H9 (cell line): Measurements from ENCODE around the gene TRIO. TPM values are rescaled to one million over a fixed set of nuclear protein-coding genes. Genes with fewer than 3 reads are reported as not detected.

Experiments
- DNase-seq: peaks from one replicate; pipeline ENCODE4 v3.0.0-alpha.2; 2017
- H2AFZ ChIP-seq: one replicate; pipeline ENCODE4 v1.6.1; 2013; ENCODE audit warnings: mild to moderate bottlenecking, low read length, control low read depth, moderate library complexity
- H2AK5ac ChIP-seq: 2 replicates; pipeline ENCODE4 v1.6.1; 2013; ENCODE audit warnings: low read length, control low read depth, mixed read lengths; ENCODE audit not compliant: insufficient read length
- H2BK120ac ChIP-seq: one replicate; pipeline ENCODE4 v1.6.1; 2013; ENCODE audit warnings: low read depth, mild to moderate bottlenecking, low read length, control low read depth, inconsistent platforms; ENCODE audit not compliant: poor library complexity, severe bottlenecking
- H2BK12ac ChIP-seq: 2 replicates; pipeline ENCODE4 v1.6.1; 2013; ENCODE audit warnings: low read length, control low read depth, mixed read lengths, low read depth; ENCODE audit not compliant: insufficient read length
- H2BK15ac ChIP-seq: 2 replicates; pipeline ENCODE4 v1.6.1; 2013; ENCODE audit warnings: low read depth, low read length, control low read depth
- H2BK20ac ChIP-seq: one replicate; pipeline ENCODE4 v1.6.1; 2013; ENCODE audit warnings: low read depth, mild to moderate bottlenecking, low read length, control low read depth, inconsistent platforms; ENCODE audit not compliant: poor library complexity, severe bottlenecking
- H2BK5ac ChIP-seq: 2 replicates; pipeline ENCODE4 v1.6.1; 2013; ENCODE audit warnings: low read length, control low read depth, mixed read lengths; ENCODE audit not compliant: insufficient read length
- H3K14ac ChIP-seq: 2 replicates; pipeline ENCODE4 v1.6.1; 2013; ENCODE audit warnings: low read length, control low read depth; ENCODE audit not compliant: insufficient read depth
- H3K18ac ChIP-seq: 2 replicates; pipeline ENCODE4 v1.6.1; 2013; ENCODE audit warnings: low read depth, mild to moderate bottlenecking, mixed read lengths, low read length, control low read depth; ENCODE audit not compliant: insufficient read length
- H3K23ac ChIP-seq: 2 replicates; pipeline ENCODE4 v1.6.1; 2013; ENCODE audit warnings: low read length, control low read depth, mixed read lengths, low read depth; ENCODE audit not compliant: insufficient read length
- H3K23me2 ChIP-seq: 2 replicates; pipeline ENCODE4 v1.6.1; 2013; ENCODE audit warnings: low read depth, mild to moderate bottlenecking, mixed read lengths, low read length, control low read depth; ENCODE audit not compliant: insufficient read length, poor library complexity, severe bottlenecking
- H3K27ac ChIP-seq: 2 replicates; pipeline ENCODE4 v1.5.1; 2013; ENCODE audit warnings: low read length, control low read depth, mixed read lengths, low read depth; ENCODE audit not compliant: insufficient read length
- H3K27me3 ChIP-seq: 2 replicates; pipeline ENCODE4 v1.6.1; 2013; ENCODE audit warnings: low read length, control low read depth, inconsistent platforms; ENCODE audit not compliant: insufficient read depth
- H3K4ac ChIP-seq: 2 replicates; pipeline ENCODE4 v1.6.1; 2013; ENCODE audit warnings: low read depth, mild to moderate bottlenecking, control low read depth, inconsistent platforms, low read length, moderate library complexity
- H3K4me1 ChIP-seq: 2 replicates; pipeline ENCODE4 v1.6.1; 2013; ENCODE audit warnings: low read length, control low read depth, inconsistent platforms; ENCODE audit not compliant: insufficient read depth
- H3K4me2 ChIP-seq: 2 replicates; pipeline ENCODE4 v1.6.1; 2013; ENCODE audit warnings: low read length, control low read depth, mixed read lengths; ENCODE audit not compliant: insufficient read length, insufficient read depth
- H3K56ac ChIP-seq: 2 replicates; pipeline ENCODE4 v1.6.1; 2013; ENCODE audit warnings: low read depth, mild to moderate bottlenecking, mixed read lengths, low read length, control low read depth; ENCODE audit not compliant: insufficient read length
- H3K79me1 ChIP-seq: 2 replicates; pipeline ENCODE4 v1.6.1; 2013; ENCODE audit warnings: low read depth, mild to moderate bottlenecking, moderate library complexity, low read length, control low read depth, inconsistent platforms; ENCODE audit not compliant: insufficient read depth, poor library complexity, severe bottlenecking
- H3K79me2 ChIP-seq: 2 replicates; pipeline ENCODE4 v1.6.1; 2013; ENCODE audit warnings: low read length, control low read depth, inconsistent platforms; ENCODE audit not compliant: insufficient read depth
- H3K9ac ChIP-seq: 2 replicates; pipeline ENCODE4 v1.6.1; 2013; ENCODE audit warnings: low read length, control low read depth, mixed read lengths; ENCODE audit not compliant: insufficient read length; ENCODE audit errors: extremely low read depth
- H3K9me3 ChIP-seq: one replicate; pipeline ENCODE4 v1.6.1; 2013; ENCODE audit warnings: low read depth, low read length, inconsistent platforms; ENCODE audit not compliant: control insufficient read depth
- H3T11ph ChIP-seq: one replicate; pipeline ENCODE4 v1.6.1; 2013; ENCODE audit warnings: mild to moderate bottlenecking, low read length, control low read depth, inconsistent platforms
- H4K20me1 ChIP-seq: one replicate; pipeline ENCODE4 v1.6.1; 2013; ENCODE audit not compliant: control insufficient read depth, insufficient read length, insufficient read depth
- H4K5ac ChIP-seq: 2 replicates; pipeline ENCODE4 v1.6.1; 2013; ENCODE audit warnings: low read depth, mild to moderate bottlenecking, mixed read lengths, low read length, control low read depth; ENCODE audit not compliant: insufficient read length
- H4K8ac ChIP-seq: replicated peaks from 2 replicates; pipeline ENCODE4 v1.6.1; 2013; ENCODE audit warnings: low read length, control low read depth, mixed read lengths, low read depth; ENCODE audit not compliant: insufficient read length
- H4K91ac ChIP-seq: 2 replicates; pipeline ENCODE4 v1.6.1; 2013; ENCODE audit warnings: low read depth, mild to moderate bottlenecking, moderate library complexity, mixed read lengths, low read length, control low read depth; ENCODE audit not compliant: insufficient read length
- H3K27ac Mint-ChIP-seq, 3 experiments: 2 replicates in 2 of 3; 3 replicates in 1 of 3; pipeline ENCODE4 v1.8.0; 2020 to 2021; ENCODE audit warnings: mixed read lengths in 3 of 3, mild to moderate bottlenecking in 1 of 3, moderate library complexity in 1 of 3
- H3K27me3 Mint-ChIP-seq: 2 replicates; pipeline ENCODE4 v1.8.0; 2021; ENCODE audit warnings: low read depth, mild to moderate bottlenecking, moderate library complexity, mixed read lengths
- H3K36me3 Mint-ChIP-seq, 3 experiments: 2 replicates in 2 of 3; 3 replicates in 1 of 3; pipeline ENCODE4 v1.8.0; 2020 to 2021; ENCODE audit warnings: low read depth in 3 of 3, mixed read lengths in 3 of 3; ENCODE audit not compliant: insufficient read depth in 1 of 3
- H3K4me1 Mint-ChIP-seq, 2 experiments: 2 replicates each; pipeline ENCODE4 v1.8.0; 2020; ENCODE audit warnings: mixed read lengths in 2 of 2
- H3K4me3 Mint-ChIP-seq, 2 experiments: 2 replicates in 1 of 2; 3 replicates in 1 of 2; pipeline ENCODE4 v1.8.0; 2020 to 2021; ENCODE audit warnings: mild to moderate bottlenecking in 2 of 2, mixed read lengths in 2 of 2, moderate library complexity in 1 of 2
- H3K9me3 Mint-ChIP-seq, 2 experiments: 2 replicates in 1 of 2; 3 replicates in 1 of 2; pipeline ENCODE4 v1.8.0; 2020; ENCODE audit warnings: mild to moderate bottlenecking in 2 of 2, mixed read lengths in 2 of 2, moderate library complexity in 1 of 2
- WGBS: extraction: QIAGEN DNeasy Blood & Tissue Kit; methylation state at CpG from one replicate; pipeline ENCODE4 v1.1.7; 2013; ENCODE audit warnings: missing lambda C conversion rate, low lambda C conversion rate, mixed read lengths; ENCODE audit not compliant: insufficient read length; ENCODE audit errors: extremely low coverage; 5-methylcytosine and 5-hydroxymethylcytosine counted together
- total RNA-seq: library from RNA; stranded (reverse); gene quantifications from 2 replicates; pipeline ENCODE4 v1.2.1, GENCODE V29; 2021
- TF ChIP-seq, protein P1 (sequence below): fragments of 200-600 bp; sonication (generic); conservative IDR thresholded peaks from 3 replicates; pipeline ENCODE4 v1.8.0; 2021; ENCODE audit warnings: antibody characterized with exemption, mild to moderate bottlenecking

TRIO gene
- total RNA-seq, 1 experiment from 2014 or later: 87.8 TPM

GRCh38 chr5:14109041-14109747, 33.9 kb upstream of the TRIO start:
- Histone ChIP-seq H3K27ac (no peak overlapping the region), H3K14ac (no peak overlapping the region), H2BK5ac (no peak overlapping the region), H4K5ac (no peak overlapping the region), H3K4me2 (no peak overlapping the region), H2AFZ (no peak overlapping the region), H3K23ac (no peak overlapping the region), H3K4ac (no peak overlapping the region), H3K18ac (no peak overlapping the region), H3K23me2 (peaks cover 3% of the 10 kb centered on the region), H3K79me2 (no peaks in the 10 kb centered on the region), H2BK12ac (no peak overlapping the region), H3K4me1 (0 out of 2 replicates have a peak, but pooled peaks cover 3% of the 10 kb centered on the region), H4K8ac (no peak overlapping the region), H3K56ac (no peak overlapping the region), H3K9ac (no peak overlapping the region), H3K79me1 (no peaks in the 10 kb centered on the region), H2BK120ac (no peak overlapping the region), H3T11ph (no peak overlapping the region), H2BK15ac (no peak overlapping the region), H4K20me1 (no peaks in the 10 kb centered on the region), H4K91ac (no peak overlapping the region), H2BK20ac (no peak overlapping the region), H3K9me3 (no peaks in the 10 kb centered on the region), H3K27me3 (peaks cover 4% of the 10 kb centered on the region; the same call in 1 of the 2 replicates), H2AK5ac (no peak overlapping the region)
- no peak overlapping the region for H3K4me3 Mint-ChIP-seq
- TF ChIP-seq, protein P1, sequence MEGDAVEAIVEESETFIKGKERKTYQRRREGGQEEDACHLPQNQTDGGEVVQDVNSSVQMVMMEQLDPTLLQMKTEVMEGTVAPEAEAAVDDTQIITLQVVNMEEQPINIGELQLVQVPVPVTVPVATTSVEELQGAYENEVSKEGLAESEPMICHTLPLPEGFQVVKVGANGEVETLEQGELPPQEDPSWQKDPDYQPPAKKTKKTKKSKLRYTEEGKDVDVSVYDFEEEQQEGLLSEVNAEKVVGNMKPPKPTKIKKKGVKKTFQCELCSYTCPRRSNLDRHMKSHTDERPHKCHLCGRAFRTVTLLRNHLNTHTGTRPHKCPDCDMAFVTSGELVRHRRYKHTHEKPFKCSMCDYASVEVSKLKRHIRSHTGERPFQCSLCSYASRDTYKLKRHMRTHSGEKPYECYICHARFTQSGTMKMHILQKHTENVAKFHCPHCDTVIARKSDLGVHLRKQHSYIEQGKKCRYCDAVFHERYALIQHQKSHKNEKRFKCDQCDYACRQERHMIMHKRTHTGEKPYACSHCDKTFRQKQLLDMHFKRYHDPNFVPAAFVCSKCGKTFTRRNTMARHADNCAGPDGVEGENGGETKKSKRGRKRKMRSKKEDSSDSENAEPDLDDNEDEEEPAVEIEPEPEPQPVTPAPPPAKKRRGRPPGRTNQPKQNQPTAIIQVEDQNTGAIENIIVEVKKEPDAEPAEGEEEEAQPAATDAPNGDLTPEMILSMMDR: no peak
- H3K4me1 Mint-ChIP-seq: peaks cover 12 to 23% of the 10 kb centered on the region in 2 experiments
- H3K27ac Mint-ChIP-seq: no peak overlapping the region
- no peak for DNase-seq
- no peaks in the 10 kb centered on the region for H3K9me3 Mint-ChIP-seq
- peaks cover 16% of the 10 kb centered on the region for H3K27me3 Mint-ChIP-seq
- WGBS: no CpG with 5 or more reads among the region's 8 CpGs
- H3K36me3 Mint-ChIP-seq: no peaks in the 10 kb centered on the region
